CD14-positive monocyte (primary cell): Measurements from ENCODE around the gene TAS2R10. TPM values are rescaled to one million over a fixed set of nuclear protein-coding genes. Genes with fewer than 3 reads are reported as not detected.

Experiments
- DNase-seq, 3 donors: peaks; one replicate each; pipeline ENCODE4 v3.0.0-alpha.2; 2011 to 2022
- H2AFZ ChIP-seq: 2 replicates; pipeline ENCODE4 v1.6.0; 2012; ENCODE audit warnings: mild to moderate bottlenecking, low read depth, low read length, inconsistent platforms; ENCODE audit not compliant: insufficient read depth, poor library complexity, severe bottlenecking
- H3K27ac ChIP-seq, 2 donors: 1 replicate in 1 of 2; 2 replicates in 1 of 2; pipeline ENCODE4 v1.5.1; 2012 to 2013; ENCODE audit warnings: low read length in 2 of 2, control low read depth in 1 of 2, inconsistent platforms in 1 of 2, low read depth in 1 of 2, mild to moderate bottlenecking in 1 of 2
- H3K27me3 ChIP-seq, 2 donors: one replicate each; pipeline versions ENCODE4 v1.6.0 to v1.6.1; 2011 to 2013; ENCODE audit warnings: low read length in 2 of 2; ENCODE audit not compliant: control insufficient read depth in 2 of 2, insufficient read depth in 2 of 2
- H3K36me3 ChIP-seq, 2 donors: replicated peaks in 1 of 2; 1 replicate in 1 of 2; 2 replicates in 1 of 2; pipeline versions ENCODE4 v1.5.1 to v1.6.1; 2012 to 2013; ENCODE audit warnings: low read length in 2 of 2, control low read depth in 1 of 2, inconsistent platforms in 1 of 2, mild to moderate bottlenecking in 1 of 2; ENCODE audit not compliant: insufficient read depth in 2 of 2, control insufficient read depth in 1 of 2
- H3K4me1 ChIP-seq, 2 donors: 1 replicate in 1 of 2; 2 replicates in 1 of 2; pipeline versions ENCODE4 v1.5.1 to v1.6.1; 2012 to 2013; ENCODE audit warnings: low read length in 2 of 2, control low read depth in 1 of 2, inconsistent platforms in 1 of 2, mild to moderate bottlenecking in 1 of 2, moderate library complexity in 1 of 2; ENCODE audit not compliant: insufficient read depth in 2 of 2, control insufficient read depth in 1 of 2
- H3K4me2 ChIP-seq: replicated peaks from 2 replicates; pipeline ENCODE3; 2012; ENCODE audit warnings: low read length, moderate library complexity, mild to moderate bottlenecking; ENCODE audit not compliant: poor library complexity, severe bottlenecking; ENCODE audit errors: extremely low read depth
- H3K4me3 ChIP-seq, 3 experiments: fragments of 200-600 bp in 1 of 3; sonication (generic) in 1 of 3; replicated peaks in 1 of 3; 1 replicate in 2 of 3; 2 replicates in 1 of 3; pipeline ENCODE4 v1.5.1; 2011 to 2013; ENCODE audit warnings: low read length in 3 of 3, mild to moderate bottlenecking in 3 of 3, control low read depth in 2 of 3, low read depth in 2 of 3, inconsistent platforms in 1 of 3, moderate library complexity in 1 of 3
- H3K79me2 ChIP-seq: 2 replicates; pipeline ENCODE4 v1.6.0; 2012; ENCODE audit warnings: mild to moderate bottlenecking, control low read depth, inconsistent platforms, low read length, moderate library complexity; ENCODE audit not compliant: insufficient read depth
- H3K9ac ChIP-seq: 2 replicates; pipeline ENCODE4 v1.6.0; 2017; ENCODE audit warnings: low read length, mild to moderate bottlenecking; ENCODE audit not compliant: insufficient read depth, poor library complexity, severe bottlenecking
- H3K9me3 ChIP-seq, 2 donors: replicated peaks in 1 of 2; 1 replicate in 1 of 2; 2 replicates in 1 of 2; pipeline versions ENCODE4 v1.5.1 to v1.6.1; 2012 to 2013; ENCODE audit warnings: low read length in 2 of 2, control low read depth in 1 of 2; ENCODE audit not compliant: control insufficient read depth in 1 of 2, insufficient read depth in 1 of 2
- H4K20me1 ChIP-seq: 2 replicates; pipeline ENCODE4 v1.6.0; 2012; ENCODE audit warnings: mild to moderate bottlenecking, low read length, control low read depth, moderate library complexity; ENCODE audit not compliant: insufficient read depth
- H3K27ac Mint-ChIP-seq, 7 donors: one replicate each; pipeline ENCODE4 v1.8.0; 2020; ENCODE audit warnings: mild to moderate bottlenecking in 7 of 7, mixed read lengths in 7 of 7, moderate library complexity in 6 of 7, inconsistent platforms in 2 of 7
- H3K27me3 Mint-ChIP-seq, 3 donors: one replicate each; pipeline ENCODE4 v1.8.0; 2021 to 2022; ENCODE audit warnings: low read depth in 3 of 3, mild to moderate bottlenecking in 3 of 3, mixed read lengths in 3 of 3, moderate library complexity in 3 of 3, inconsistent platforms in 1 of 3
- H3K36me3 Mint-ChIP-seq, 2 donors: one replicate each; pipeline ENCODE4 v1.8.0; 2020; ENCODE audit warnings: mixed read lengths in 2 of 2, inconsistent platforms in 1 of 2, mild to moderate bottlenecking in 1 of 2
- H3K4me1 Mint-ChIP-seq: one replicate; pipeline ENCODE4 v1.8.0; 2020; ENCODE audit warnings: mild to moderate bottlenecking, mixed read lengths
- H3K4me3 Mint-ChIP-seq, 2 donors: one replicate each; pipeline ENCODE4 v1.8.0; 2020; ENCODE audit warnings: mild to moderate bottlenecking in 2 of 2, mixed read lengths in 2 of 2, moderate library complexity in 1 of 2
- H3K9me3 Mint-ChIP-seq, 7 donors: one replicate each; pipeline ENCODE4 v1.8.0; 2020 to 2022; ENCODE audit warnings: mixed read lengths in 7 of 7, mild to moderate bottlenecking in 6 of 7, moderate library complexity in 6 of 7, inconsistent platforms in 2 of 7
- WGBS: methylation state at CpG from one replicate; pipeline ENCODE4 v1.1.5; 2013; ENCODE audit warnings: missing lambda C conversion rate; ENCODE audit not compliant: insufficient coverage; 5-methylcytosine and 5-hydroxymethylcytosine counted together
- intact Hi-C, 2 donors: fragments of 100-400 bp; cut with micrococcal nuclease; formaldehyde crosslinking; loops; one replicate each; pipeline versions ENCODE4 v1.15.0 to v1.15.1; 2023
- polyA plus RNA-seq, 3 donors: library from polyadenylated mRNA; depleted of rRNA in 1 of 3; unstranded in 2 of 3; stranded (reverse) in 1 of 3; fragments of 300-500 nt in 2 of 3; fragments of >200 nt in 1 of 3; fragmentation: Illumina TruSeq in 2 of 3; gene quantifications; 1 replicate in 2 of 3; 2 replicates in 1 of 3; pipeline ENCODE4 v1.2.3, GENCODE V29; 2012 to 2021
- TF ChIP-seq, protein P1 (sequence below): fragments of 200-600 bp; IDR thresholded peaks from one replicate; pipeline ENCODE4 v1.8.0; 2022; ENCODE audit warnings: antibody characterized with exemption, mild to moderate bottlenecking

Gene TAS2R10
- polyA plus RNA-seq, 3 donors, result 0.08 TPM; not detected in 2

DNA sequence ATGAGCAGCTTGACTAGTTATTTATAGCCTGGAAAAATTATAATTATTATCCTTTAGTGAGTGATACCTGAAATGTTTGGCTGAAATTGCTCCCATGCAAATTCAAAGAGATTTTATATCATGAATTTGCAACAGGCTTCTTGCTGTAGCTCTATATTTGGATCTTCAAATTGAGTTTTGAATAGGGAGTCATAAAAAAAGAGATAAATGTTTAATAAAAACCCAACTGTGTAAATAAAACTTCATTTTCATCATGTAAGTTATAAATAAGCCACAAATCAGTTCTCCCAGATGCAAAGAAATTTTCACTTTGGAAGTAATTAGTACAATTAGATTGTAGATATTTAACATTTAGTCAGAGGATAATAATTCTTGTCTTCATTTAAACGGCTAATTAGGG lies 19.0 kb downstream of the TAS2R10 start, which contains the start of gene TAS2R8:
TSS of gene TAS2R8 (minus strand) at position 101 of the 400 bp plus-strand sequence. CDS start 306 bp downstream, outside the sequence.
- Histone ChIP-seq H3K4me3 (no peak within 1 kb of the TSS), H4K20me1 (no peaks in the 10 kb centered on the region), H3K79me2 (no peaks in the 10 kb centered on the region), H3K27ac (no peak within 1 kb of the TSS), H3K9me3 (no peaks in the 10 kb centered on the region), H2AFZ (no peak within 1 kb of the TSS), H3K36me3 (no peaks in the 10 kb centered on the region), H3K4me1 (no peaks in the 10 kb centered on the region), H3K27me3 (no peaks in the 10 kb centered on the region), H3K9ac (no peak within 1 kb of the TSS), H3K4me2 (no peak within 1 kb of the TSS)
- H3K4me1 Mint-ChIP-seq, result no peaks in the 10 kb centered on the region
- WGBS, result no CpG with 5 or more reads among the region's 1 CpG
- intact Hi-C loops, result no loop called here
- DNase-seq, result no peak
- TF ChIP-seq, protein P1, sequence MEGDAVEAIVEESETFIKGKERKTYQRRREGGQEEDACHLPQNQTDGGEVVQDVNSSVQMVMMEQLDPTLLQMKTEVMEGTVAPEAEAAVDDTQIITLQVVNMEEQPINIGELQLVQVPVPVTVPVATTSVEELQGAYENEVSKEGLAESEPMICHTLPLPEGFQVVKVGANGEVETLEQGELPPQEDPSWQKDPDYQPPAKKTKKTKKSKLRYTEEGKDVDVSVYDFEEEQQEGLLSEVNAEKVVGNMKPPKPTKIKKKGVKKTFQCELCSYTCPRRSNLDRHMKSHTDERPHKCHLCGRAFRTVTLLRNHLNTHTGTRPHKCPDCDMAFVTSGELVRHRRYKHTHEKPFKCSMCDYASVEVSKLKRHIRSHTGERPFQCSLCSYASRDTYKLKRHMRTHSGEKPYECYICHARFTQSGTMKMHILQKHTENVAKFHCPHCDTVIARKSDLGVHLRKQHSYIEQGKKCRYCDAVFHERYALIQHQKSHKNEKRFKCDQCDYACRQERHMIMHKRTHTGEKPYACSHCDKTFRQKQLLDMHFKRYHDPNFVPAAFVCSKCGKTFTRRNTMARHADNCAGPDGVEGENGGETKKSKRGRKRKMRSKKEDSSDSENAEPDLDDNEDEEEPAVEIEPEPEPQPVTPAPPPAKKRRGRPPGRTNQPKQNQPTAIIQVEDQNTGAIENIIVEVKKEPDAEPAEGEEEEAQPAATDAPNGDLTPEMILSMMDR, result no peak
- peaks cover 0 to 2% (median 1%) of the 10 kb centered on the region in 3 donors for H3K27me3 Mint-ChIP-seq
- no peak within 1 kb of the TSS for H3K4me3 Mint-ChIP-seq
- no peaks in the 10 kb centered on the region for H3K9me3 Mint-ChIP-seq
- peak within 1 kb of the TSS in 1 of 7 donors; percentile 27 for H3K27ac Mint-ChIP-seq
- H3K36me3 Mint-ChIP-seq, result no peaks in the 10 kb centered on the region

DNA sequence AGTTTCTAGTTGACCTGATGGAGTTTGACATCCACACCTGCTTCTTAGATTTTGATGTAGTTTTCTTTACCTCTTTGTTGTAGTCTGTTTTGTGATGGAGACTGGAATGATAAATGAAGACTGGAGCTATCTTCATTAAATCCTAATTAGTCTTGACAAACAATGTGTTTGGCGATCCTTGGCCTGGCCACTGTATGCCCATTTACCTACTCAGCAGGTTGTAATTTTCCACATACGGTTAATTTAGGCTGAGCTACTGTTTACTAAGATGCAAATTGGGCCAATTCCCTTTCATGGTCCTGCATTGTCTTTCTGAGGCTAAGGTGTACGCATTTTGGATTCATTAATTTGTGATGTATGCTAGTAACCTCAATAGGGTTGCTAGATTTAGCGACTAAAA lies 23.6 kb downstream of the TAS2R10 start, which contains the start of gene TAS2R7:
TSS of gene TAS2R7 (minus strand) at position 41 of the 400 bp plus-strand sequence. CDS start 57 bp downstream, outside the sequence.
- Histone ChIP-seq H3K27ac (no peak within 1 kb of the TSS), H3K4me3 (no peak within 1 kb of the TSS), H3K9me3 (no peaks in the 10 kb centered on the region), H3K27me3 (no peaks in the 10 kb centered on the region), H3K4me1 (no peaks in the 10 kb centered on the region), H3K4me2 (no peak within 1 kb of the TSS), H4K20me1 (no peaks in the 10 kb centered on the region), H3K79me2 (no peaks in the 10 kb centered on the region), H3K9ac (no peak within 1 kb of the TSS), H2AFZ (no peak within 1 kb of the TSS), H3K36me3 (no peaks in the 10 kb centered on the region)
- Mint-ChIP-seq H3K4me3 (no peak within 1 kb of the TSS), H3K27me3 (peaks cover 1 to 3% (median 1%) of the 10 kb centered on the region in 3 donors), H3K27ac (no peak within 1 kb of the TSS), H3K4me1 (no peaks in the 10 kb centered on the region), H3K36me3 (no peaks in the 10 kb centered on the region), H3K9me3 (peaks cover 0 to 2% (median 0%) of the 10 kb centered on the region in 7 donors)
- DNase-seq, result no peak
- 93% methylated on average over 3 of the region's 4 CpGs for WGBS
- intact Hi-C loops, result no loop called here
- TF ChIP-seq, protein P1, result no peak
